HG03442 (cell line): Measurements from ENCODE around the gene DENND2A.

Source experiments
- ATAC-seq: cut with Tn5 transposase; IDR thresholded peaks from one replicate; pipeline ENCODE4 v1.9.1; 2021; ENCODE audit warnings: mild to moderate bottlenecking, moderate library complexity; ENCODE audit not compliant: unreplicated experiment

Gene DENND2A

DNA sequence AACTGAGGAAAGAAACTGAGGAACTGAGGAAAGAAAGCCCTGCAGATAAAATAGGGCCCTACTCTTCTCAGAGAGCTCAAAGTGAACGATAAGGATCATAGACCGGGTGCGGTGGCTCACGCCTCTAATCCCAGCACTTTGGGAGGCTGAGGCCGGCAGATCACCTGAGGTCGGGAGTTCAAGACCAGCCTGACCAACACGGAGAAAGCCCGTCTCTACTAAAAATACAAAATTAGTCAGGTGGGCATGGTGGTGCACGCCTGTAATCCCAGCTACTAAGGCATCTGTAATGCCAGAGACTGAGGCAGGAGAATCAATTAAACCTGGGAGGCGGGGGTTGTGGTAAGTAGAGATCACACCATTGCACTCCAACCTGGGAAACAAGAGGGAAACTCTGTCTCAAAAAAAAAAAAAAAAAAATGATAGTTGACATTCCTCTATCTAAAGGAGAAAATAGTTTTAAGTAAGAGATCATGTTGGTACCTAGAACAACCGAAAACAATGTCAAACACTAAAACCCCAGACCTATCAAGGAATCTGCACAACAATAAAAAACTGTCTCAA lies 163.8 kb downstream of the DENND2A start:
- ATAC-seq, result no peak

DNA sequence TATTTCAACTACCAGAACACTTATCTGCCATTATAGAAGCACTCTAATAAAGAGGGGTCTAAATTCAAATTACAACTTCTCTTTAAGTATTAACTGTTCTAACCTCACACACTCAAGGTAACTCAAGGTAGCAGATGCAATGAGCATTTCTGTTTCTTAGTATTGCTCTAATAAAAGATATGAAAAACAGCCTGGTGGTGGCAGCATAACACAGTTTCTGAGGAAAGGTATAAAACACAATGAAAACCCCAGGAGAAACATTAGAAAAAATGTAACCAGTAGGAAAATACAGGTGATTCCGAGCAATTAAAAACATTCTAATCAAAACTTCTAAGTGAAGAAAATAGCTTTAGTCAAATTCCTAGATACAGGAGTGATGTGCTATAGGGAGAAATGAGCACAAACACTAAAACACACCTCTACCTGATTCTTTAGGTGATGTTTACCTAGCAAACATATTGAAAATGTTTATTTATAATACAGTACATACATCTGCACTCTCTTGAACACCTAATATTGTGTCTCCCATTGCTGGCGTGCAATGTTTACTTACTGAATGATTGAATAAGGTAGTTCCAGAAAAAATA lies 164.8 kb downstream of the DENND2A start:
- no peak for ATAC-seq
